ENCODE data around the gene RAX.

Gene RAX

GRCh38 chr18:59218018-59218417 is 55.2 kb downstream of the RAX start:
- Histone ChIP-seq H3K4me3 (ENCODE audit: low read length) (no peak overlapping the region), H3K27ac (ENCODE audit: low read length) (no peak overlapping the region), H3K9ac (ENCODE audit: low read depth, low read length) (no peak overlapping the region), H3K27me3 (ENCODE audit: insufficient read depth, low read length) (peaks cover 94% of the 10 kb centered on the region), H3K9me3 (ENCODE audit: insufficient read depth, low read depth, low read length) (peaks cover 2% of the 10 kb centered on the region; the same call in 1 of the 2 replicates), H3K4me1 (ENCODE audit: insufficient read depth, low read length) (no peaks in the 10 kb centered on the region), H3K36me3 (ENCODE audit: insufficient read depth, low read depth, low read length) (no peaks in the 10 kb centered on the region)
